ENCODE measurements around the gene TNRC6A. TPM values are rescaled to one million over a fixed set of nuclear protein-coding genes. Genes with fewer than 3 reads are reported as not detected.
"Not testable (repeated sequence)": the region's sequence is repeated elsewhere in the genome, so short reads cannot be mapped to it uniquely, and the experiment has no call there.

Gene TNRC6A
- total RNA-seq, 2 experiments from 2014 or later: 38.1 to 60.3 TPM

DNA sequence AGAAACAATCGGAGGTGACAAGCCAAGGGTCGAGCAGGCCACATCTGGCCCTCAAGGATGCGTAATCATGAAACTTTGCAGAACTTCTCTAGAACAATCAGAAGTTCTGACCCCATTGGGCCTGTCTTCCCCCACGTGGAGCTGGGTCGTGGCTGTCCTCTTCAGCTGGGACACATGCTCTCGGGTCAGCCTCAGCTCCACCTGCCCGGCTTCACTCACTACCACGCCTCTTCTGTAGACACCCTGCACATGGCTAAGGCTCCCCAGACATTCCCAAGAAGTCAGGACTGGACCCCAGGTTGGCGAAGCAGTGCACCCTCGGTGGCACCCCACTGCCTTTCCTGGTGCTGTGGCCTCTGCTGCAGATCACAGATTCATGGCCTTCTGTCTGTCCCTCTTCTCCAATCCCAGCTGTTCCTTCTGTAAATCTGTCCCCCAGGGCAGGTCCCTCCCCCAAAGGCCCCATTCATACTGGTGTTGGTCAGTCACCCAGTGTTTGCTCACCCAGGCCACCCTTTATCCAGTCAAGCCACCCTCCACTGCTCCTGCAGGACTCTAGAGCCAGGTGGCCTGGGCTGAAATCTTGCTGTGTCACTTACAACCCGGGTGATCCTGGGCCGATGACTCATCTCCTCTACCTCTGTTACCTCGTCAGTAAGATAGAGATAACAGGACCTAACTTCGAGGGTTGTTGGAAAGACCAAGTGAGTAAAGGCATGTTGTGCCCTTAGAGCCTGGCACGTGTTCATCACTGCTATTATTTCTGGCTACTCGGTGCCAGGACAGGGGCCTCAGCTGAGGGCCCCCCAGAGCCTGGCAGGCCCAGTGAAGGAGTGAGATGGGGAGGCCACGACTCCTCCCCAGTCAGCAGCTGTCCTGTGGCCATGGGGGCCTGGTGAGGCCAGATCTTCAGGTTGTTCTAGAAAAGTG lies 114.9 kb downstream of the TNRC6A start:
- no peaks in the 10 kb centered on the region for H3K4me1 ChIP-seq (ENCODE audit: insufficient read depth, low read length, poor library complexity, severe bottlenecking)
- no peaks in the 10 kb centered on the region for H3K9me2 ChIP-seq (ENCODE audit: insufficient read depth, low read length)
- H3K9me3 ChIP-seq (ENCODE audit: low read length): no peaks in the 10 kb centered on the region
- H4K20me1 ChIP-seq (ENCODE audit: insufficient read depth, low read length): no peaks in the 10 kb centered on the region
- no peak for DNase-seq (ENCODE audit: low spot score)
- intact Hi-C loops (cut with micrococcal nuclease; ENCODE audit: unreplicated experiment): no loop called here
- no peak overlapping the region for H3K4me3 ChIP-seq (ENCODE audit: low read depth, low read length, poor library complexity, severe bottlenecking)
- H3K4me2 ChIP-seq (ENCODE audit: low read length): no peak overlapping the region
- no peak overlapping the region for H2AFZ ChIP-seq (ENCODE audit: low read length)
- TF ChIP-seq, protein P1, sequence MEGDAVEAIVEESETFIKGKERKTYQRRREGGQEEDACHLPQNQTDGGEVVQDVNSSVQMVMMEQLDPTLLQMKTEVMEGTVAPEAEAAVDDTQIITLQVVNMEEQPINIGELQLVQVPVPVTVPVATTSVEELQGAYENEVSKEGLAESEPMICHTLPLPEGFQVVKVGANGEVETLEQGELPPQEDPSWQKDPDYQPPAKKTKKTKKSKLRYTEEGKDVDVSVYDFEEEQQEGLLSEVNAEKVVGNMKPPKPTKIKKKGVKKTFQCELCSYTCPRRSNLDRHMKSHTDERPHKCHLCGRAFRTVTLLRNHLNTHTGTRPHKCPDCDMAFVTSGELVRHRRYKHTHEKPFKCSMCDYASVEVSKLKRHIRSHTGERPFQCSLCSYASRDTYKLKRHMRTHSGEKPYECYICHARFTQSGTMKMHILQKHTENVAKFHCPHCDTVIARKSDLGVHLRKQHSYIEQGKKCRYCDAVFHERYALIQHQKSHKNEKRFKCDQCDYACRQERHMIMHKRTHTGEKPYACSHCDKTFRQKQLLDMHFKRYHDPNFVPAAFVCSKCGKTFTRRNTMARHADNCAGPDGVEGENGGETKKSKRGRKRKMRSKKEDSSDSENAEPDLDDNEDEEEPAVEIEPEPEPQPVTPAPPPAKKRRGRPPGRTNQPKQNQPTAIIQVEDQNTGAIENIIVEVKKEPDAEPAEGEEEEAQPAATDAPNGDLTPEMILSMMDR (conservative IDR thresholded peaks at IDR 0.05; ENCODE audit: low read length): no peak
- no TSS peak for BruUV-seq (replicated peaks)
- no peaks in the 10 kb centered on the region for H3K79me2 ChIP-seq (ENCODE audit: insufficient read depth, low read depth, low read length)
- H3K27ac ChIP-seq (ENCODE audit: low read depth, low read length, poor library complexity, severe bottlenecking): no peak overlapping the region
- ChIA-PET CTCF (ENCODE audit: unreplicated experiment) (no interaction called here), POLR2A (no interaction called here)
- H3K36me3 ChIP-seq (ENCODE audit: insufficient read depth, low read length): no peaks in the 10 kb centered on the region

DNA sequence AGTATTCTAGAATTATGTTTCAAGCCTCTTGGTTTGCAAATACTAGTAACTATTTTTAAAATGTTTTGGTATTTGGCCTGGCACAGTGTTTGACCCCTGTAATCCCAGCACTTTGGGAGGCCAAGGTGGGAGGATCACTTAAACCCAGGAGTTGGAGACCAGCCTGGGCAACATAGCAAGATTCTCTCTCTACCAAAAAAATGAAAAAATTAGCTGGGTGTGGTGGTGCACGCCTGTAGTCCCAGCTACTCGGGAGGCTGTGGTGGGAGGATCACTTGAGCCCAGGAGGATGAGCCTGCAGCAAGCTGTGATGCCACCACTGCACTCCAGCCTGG lies 115.5 kb downstream of the TNRC6A start:
- H3K9me3 ChIP-seq (ENCODE audit: low read length); H3K4me3 ChIP-seq (ENCODE audit: low read depth, low read length, poor library complexity, severe bottlenecking); CTCF ChIA-PET (ENCODE audit: unreplicated experiment); H3K9me2 ChIP-seq (ENCODE audit: insufficient read depth, low read length); H2AFZ ChIP-seq (ENCODE audit: low read length); intact Hi-C loops (cut with micrococcal nuclease; ENCODE audit: unreplicated experiment); H4K20me1 ChIP-seq (ENCODE audit: insufficient read depth, low read length); H3K4me1 ChIP-seq (ENCODE audit: insufficient read depth, low read length, poor library complexity, severe bottlenecking); H3K27ac ChIP-seq (ENCODE audit: low read depth, low read length, poor library complexity, severe bottlenecking); H3K36me3 ChIP-seq (ENCODE audit: insufficient read depth, low read length); DNase-seq (ENCODE audit: low spot score); H3K79me2 ChIP-seq (ENCODE audit: insufficient read depth, low read depth, low read length); BruUV-seq (replicated peaks); H3K4me2 ChIP-seq (ENCODE audit: low read length): not testable (repeated sequence)
- POLR2A ChIA-PET: interaction anchor here (0.6 kb wide), 1 partner anchor 209 kb away, joined by 4 read pairs; no protein-coding TSS in a partner anchor

DNA sequence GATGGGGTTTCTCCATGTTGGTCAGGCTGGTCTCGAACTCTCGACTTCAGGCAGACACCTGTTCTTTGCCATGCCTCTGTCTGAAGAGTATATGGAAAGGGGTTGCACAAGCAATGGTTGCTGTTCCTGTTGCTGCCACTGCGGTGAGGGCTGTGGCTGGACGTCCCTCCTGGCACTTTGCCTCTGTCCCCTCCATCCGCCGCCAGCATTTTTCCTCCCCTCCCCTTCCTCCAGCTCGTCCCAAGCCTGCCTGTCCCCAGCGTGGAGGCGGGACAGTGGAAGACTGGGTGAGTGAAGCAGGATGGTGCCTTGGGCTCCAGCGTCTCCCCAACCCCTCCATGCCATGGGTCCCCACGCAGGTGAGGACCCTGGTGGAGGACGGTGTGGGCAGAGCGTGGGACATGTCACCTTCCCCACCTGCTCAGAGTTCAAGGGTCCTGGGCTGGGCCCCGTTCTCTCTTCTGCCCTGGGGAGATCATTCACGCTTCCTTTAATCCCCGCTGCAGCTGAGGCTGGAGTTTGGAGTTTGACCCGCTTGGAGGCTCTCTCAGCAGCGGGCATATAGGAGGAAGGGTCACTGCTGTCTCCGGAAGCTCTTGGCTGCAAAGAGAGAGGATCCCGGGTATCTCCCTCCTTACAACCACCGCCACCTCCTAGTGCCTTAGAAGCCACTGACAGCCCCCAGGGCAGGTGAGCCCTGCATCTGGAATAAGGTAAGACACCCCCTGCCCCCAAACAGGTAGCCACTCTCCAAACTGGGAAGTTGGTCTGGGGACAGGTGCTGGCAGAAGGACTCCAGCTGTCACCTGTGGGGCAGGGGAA lies 116.5 kb downstream of the TNRC6A start, which contains the start of gene SLC5A11:
SLC5A11 (plus strand) TSS at position 238 of the 822 bp plus-strand sequence. CDS start 12,681 bp downstream, outside the sequence.
- POLR2A ChIA-PET: interaction anchor here (0.6 kb wide), 1 partner anchor 210 kb away, joined by 4 read pairs; no protein-coding TSS in a partner anchor
- H3K4me3 ChIP-seq (ENCODE audit: low read depth, low read length, poor library complexity, severe bottlenecking): no peak within 1 kb of the TSS
- no peak for DNase-seq (ENCODE audit: low spot score)
- CTCF ChIA-PET (ENCODE audit: unreplicated experiment): no interaction called here
- H3K4me1 ChIP-seq (ENCODE audit: insufficient read depth, low read length, poor library complexity, severe bottlenecking): no peaks in the 10 kb centered on the region
- H2AFZ ChIP-seq (ENCODE audit: low read length): no peak within 1 kb of the TSS
- no peaks in the 10 kb centered on the region for H3K79me2 ChIP-seq (ENCODE audit: insufficient read depth, low read depth, low read length)
- no peak for TF ChIP-seq EZH2phosphoT487 (IDR thresholded peaks at IDR 0.05; ENCODE audit: borderline replicate concordance, low read depth, low read length)
- TF ChIP-seq, protein P1 (conservative IDR thresholded peaks at IDR 0.05; ENCODE audit: low read length): no peak
- intact Hi-C loops (cut with micrococcal nuclease; ENCODE audit: unreplicated experiment): no loop called here
- H4K20me1 ChIP-seq (ENCODE audit: insufficient read depth, low read length): no peaks in the 10 kb centered on the region
- H3K36me3 ChIP-seq (ENCODE audit: insufficient read depth, low read length): no peaks in the 10 kb centered on the region
- no TSS peak for BruUV-seq (replicated peaks)
- H3K9me3 ChIP-seq (ENCODE audit: low read length): no peaks in the 10 kb centered on the region
- H3K9me2 ChIP-seq (ENCODE audit: insufficient read depth, low read length): no peaks in the 10 kb centered on the region
- no peak within 1 kb of the TSS for H3K27ac ChIP-seq (ENCODE audit: low read depth, low read length, poor library complexity, severe bottlenecking)
- H3K4me2 ChIP-seq (ENCODE audit: low read length): no peak within 1 kb of the TSS

Measured in OCI-LY7 (cell line).